Measurements from ENCODE around the gene NUTF2.

DNA sequence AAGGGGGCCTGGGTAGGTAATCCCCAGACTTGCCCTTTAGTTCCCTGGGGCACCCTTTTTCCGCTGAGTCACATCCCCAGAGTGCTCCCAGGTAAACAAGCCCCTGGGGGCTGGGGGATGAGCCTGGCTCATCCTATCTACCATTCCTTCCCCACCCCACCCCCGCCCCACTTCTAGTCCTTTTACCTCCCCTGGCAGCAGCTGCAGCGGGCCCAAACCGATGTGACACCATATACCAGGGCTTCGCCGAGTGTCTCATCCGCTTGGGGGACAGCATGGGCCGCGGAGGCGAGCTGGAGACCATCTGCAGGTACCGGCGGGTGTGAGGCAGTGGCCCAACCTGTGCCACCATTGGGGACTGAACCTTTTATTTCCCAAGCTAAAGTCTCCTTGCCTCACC, 38.8 kb downstream of the NUTF2 start:
- TF ChIP-seq CTCF (IDR thresholded peaks at IDR 0.05), result no peak
- TF ChIP-seq POLR2AphosphoS5 (IDR thresholded peaks at IDR 0.05; ENCODE audit: insufficient read depth in 1 of 2, low read depth in 1 of 2), result no peak

Data from vagina (tissue), 2 donors.